NK-92 (cell line): Measurements from ENCODE around the gene ISOC1.

ENCODE experiments used
- DNase-seq: peaks from one replicate; lab custom pipeline; 2025; ENCODE audit not compliant: unreplicated experiment; lab: John Stamatoyannopoulos, UW

ISOC1 gene

DNA sequence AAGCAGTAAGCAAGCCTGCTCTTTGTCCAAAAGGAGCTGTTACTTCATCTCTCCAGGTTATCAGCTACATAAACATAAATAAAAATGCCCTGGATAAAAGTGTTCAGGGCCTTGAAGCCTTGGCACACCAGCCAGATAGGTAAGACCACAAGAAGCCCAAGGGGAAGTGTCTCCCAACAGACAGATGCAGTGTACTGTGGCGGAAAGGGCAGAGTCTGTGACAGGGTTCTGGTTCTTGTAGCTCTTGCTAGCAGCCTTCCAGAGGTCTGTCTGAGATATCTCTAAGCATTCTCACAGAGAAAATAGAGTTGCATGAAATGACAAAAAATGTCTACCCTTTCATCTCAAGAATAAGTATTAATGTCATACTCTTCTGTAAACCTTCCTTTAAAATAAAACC lies 30.1 kb downstream of the ISOC1 start:
- no peak for DNase-seq

GRCh38 chr5:129125819-129126218 lies 31.3 kb downstream of the ISOC1 start:
- DNase-seq: no peak

DNA sequence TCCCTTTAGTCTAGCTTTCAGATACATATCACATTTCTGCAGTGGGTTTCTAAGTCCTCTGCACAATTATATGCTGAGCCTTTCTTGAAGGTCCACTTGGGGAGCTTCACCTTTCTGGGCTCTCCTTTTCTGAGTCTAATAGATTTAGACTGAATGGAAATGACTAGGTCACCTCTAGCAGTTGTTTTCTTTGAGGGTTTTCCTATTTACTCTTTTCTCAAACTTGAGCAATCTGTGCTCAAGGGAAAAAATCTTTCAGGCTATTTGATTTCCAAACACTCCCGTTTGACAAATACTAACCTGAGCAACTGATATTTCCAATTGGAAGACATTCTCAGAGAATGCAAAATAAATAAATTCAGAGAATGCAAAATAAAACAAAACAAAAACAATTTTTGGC lies 39.0 kb downstream of the ISOC1 start:
- no peak for DNase-seq

GRCh38 chr5:129135633-129136032 lies 41.1 kb downstream of the ISOC1 start:
- no peak for DNase-seq

- DNase-seq: no peak
Observed at GRCh38 chr5:129137637-129138036, 43.1 kb downstream of the ISOC1 start.

DNA sequence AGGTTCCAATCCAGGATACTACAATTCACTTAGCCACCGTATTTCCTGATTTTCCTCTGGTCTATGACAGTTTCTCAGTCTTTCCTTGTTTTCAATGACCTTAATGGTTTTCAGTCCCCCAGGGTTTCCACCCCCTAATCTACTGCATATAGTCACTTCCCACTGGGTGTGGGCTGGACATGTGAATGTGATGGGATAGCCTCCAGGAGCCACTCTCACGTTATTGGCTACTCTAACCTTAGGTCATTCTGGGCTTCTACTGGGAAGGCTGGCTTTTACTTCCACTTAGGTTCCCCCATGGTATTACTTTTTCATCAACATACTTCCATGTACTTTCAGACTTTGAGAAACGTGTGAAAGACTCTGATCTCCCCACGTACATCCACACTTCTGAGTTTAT lies 46.5 kb downstream of the ISOC1 start:
- no peak for DNase-seq

- no peak for DNase-seq
Observed at GRCh38 chr5:129141696-129142095, 47.1 kb downstream of the ISOC1 start.

DNA sequence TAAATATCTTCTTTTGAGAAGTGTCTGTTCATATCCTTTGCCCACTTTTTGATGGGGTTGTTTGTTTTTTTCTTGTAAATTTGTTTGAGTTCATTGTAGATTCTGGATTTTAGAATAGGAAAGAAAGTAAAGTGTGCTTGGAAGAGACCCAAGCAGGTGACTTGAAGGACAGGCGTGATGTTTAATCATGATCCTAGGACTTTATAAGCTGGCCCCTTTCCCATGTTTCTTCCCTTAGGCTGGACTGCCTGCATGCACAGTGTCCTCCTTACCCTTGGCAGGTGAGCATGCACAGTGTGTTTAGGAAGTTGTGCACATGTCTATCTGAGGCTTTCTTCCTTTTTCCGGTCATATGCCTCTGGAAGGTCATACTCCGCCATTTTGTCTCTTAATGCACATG lies 61.3 kb downstream of the ISOC1 start:
- no peak for DNase-seq

- no peak for DNase-seq
Observed at GRCh38 chr5:129161830-129162229, 67.3 kb downstream of the ISOC1 start.
